ENCODE data around the gene ARPC1B. TPM values are rescaled to one million over a fixed set of nuclear protein-coding genes. Genes with fewer than 3 reads are reported as not detected.

The ARPC1B gene
- total and polyA plus RNA-seq, 2 of the 8 experiments (the other 6 are each of a cell fraction or from before 2014, with no cell fraction given), result 64.5 to 115 TPM

GRCh38 chr7:99372275-99373090 lies 2.0 kb upstream of the ARPC1B start:
- no peak overlapping the region for H4K91ac ChIP-seq (replicated peaks; ENCODE audit: insufficient read length, low read length)
- no peak overlapping the region for H3K27ac ChIP-seq (ENCODE audit: low read depth, low read length)
- TF ChIP-seq SRF (IDR thresholded peaks at IDR 0.05; ENCODE audit: low read depth, low read length) (no peak), CEBPB (IDR thresholded peaks at IDR 0.05; ENCODE audit: low read depth, low read length) (peak; percentile 73)
- H4K20me1 ChIP-seq (replicated peaks in 1 of 2; ENCODE audit: control insufficient read depth in 1 of 2, insufficient read depth in 2 of 2, low read length in 2 of 2), result peaks cover 2 to 4% of the 10 kb centered on the region in 2 experiments
- no peak overlapping the region for H4K5ac ChIP-seq (ENCODE audit: insufficient read length, low read depth, low read length)
- no peak overlapping the region for H3K56ac ChIP-seq (replicated peaks; ENCODE audit: insufficient read length, low read depth, low read length)
- no peak overlapping the region for H3K4me3 ChIP-seq (ENCODE audit: extremely low read depth in 1 of 4, insufficient read depth in 2 of 4, low read depth in 3 of 4, low read length in 4 of 4)
- WGBS, 2 experiments (ENCODE audit: extremely low coverage in 1 of 2, insufficient coverage in 1 of 2, insufficient read length in 1 of 2, insufficient replicate concordance in 2 of 2, low coverage in 1 of 2, low lambda C conversion rate in 2 of 2, missing lambda C conversion rate in 1 of 2), result 85% methylated on average over 21 of the region's 21 CpGs; no CpG with 5 or more reads in 1 of the 2 experiments
- H3K14ac ChIP-seq (ENCODE audit: insufficient read length), result no peak overlapping the region
- H3K79me1 ChIP-seq (ENCODE audit: low read depth, low read length), result peaks cover 3% of the 10 kb centered on the region; the same call in 1 of the 2 replicates
- no peak overlapping the region for H3K4ac ChIP-seq (replicated peaks; ENCODE audit: insufficient read length, low read depth, low read length)
- H3K18ac ChIP-seq (ENCODE audit: extremely low read depth, low read length), result no peak overlapping the region
- no peak overlapping the region for H3K9ac ChIP-seq (replicated peaks in 1 of 4; ENCODE audit: extremely low read depth in 1 of 4, low read depth in 3 of 4, low read length in 3 of 4)
- H3K27me3 ChIP-seq (replicated peaks in 1 of 4; ENCODE audit: control insufficient read depth in 3 of 4, extremely low read depth in 1 of 4, insufficient read depth in 3 of 4, low read length in 3 of 4), result no peaks in the 10 kb centered on the region
- H2BK120ac ChIP-seq (replicated peaks; ENCODE audit: low read depth, low read length), result no peak overlapping the region
- peaks cover 0 to 5% of the 10 kb centered on the region in 2 experiments; a peak in 2 of 4 replicates for H3K79me2 ChIP-seq (ENCODE audit: control insufficient read depth in 1 of 2, insufficient read depth in 2 of 2, low read length in 2 of 2)
- no peaks in the 10 kb centered on the region for H3K9me3 ChIP-seq (ENCODE audit: insufficient read depth in 2 of 2, low read depth in 1 of 2, low read length in 1 of 2)
- 0 out of 2 replicates have a peak overlapping the region, but pooled peaks have one; percentile 51 for H4K8ac ChIP-seq (ENCODE audit: extremely low read depth, insufficient read depth, low read length)
- no peak overlapping the region for H2AK5ac ChIP-seq (ENCODE audit: low read depth, low read length)
- no peak overlapping the region for H2BK15ac ChIP-seq (ENCODE audit: low read length)
- FAIRE-seq (no peak), DNase-seq (ENCODE audit: low read depth in 1 of 2, low spot score in 2 of 2) (no peak)
- H2BK12ac ChIP-seq (ENCODE audit: low read depth, low read length), result no peak overlapping the region
- H2BK5ac ChIP-seq (ENCODE audit: low read depth, low read length), result no peak overlapping the region
- H2AFZ ChIP-seq (ENCODE audit: low read length), result no peak overlapping the region
- no peaks in the 10 kb centered on the region for H3K36me3 ChIP-seq (ENCODE audit: control insufficient read depth in 2 of 4, insufficient read depth in 4 of 4, low read length in 3 of 4)
- H3K4me2 ChIP-seq (ENCODE audit: insufficient read depth in 1 of 2, low read depth in 2 of 2, low read length in 2 of 2), result no peak overlapping the region
- H3K23me2 ChIP-seq (ENCODE audit: low read depth, low read length), result 0 out of 2 replicates have a peak, but pooled peaks cover 6% of the 10 kb centered on the region
- peaks cover 0 to 2% (median 0%) of the 10 kb centered on the region in 4 experiments; a peak in 1 of 7 replicates for H3K4me1 ChIP-seq (replicated peaks in 1 of 4; ENCODE audit: control insufficient read depth in 3 of 4, insufficient read depth in 4 of 4, low read length in 3 of 4)
- ChIA-PET POLR2A (ENCODE audit: partially characterized antibody) (interaction anchor here (0.7 to 5.5 kb wide), 7 partner anchors 12 to 706 kb away, joined by 3 to 49 read pairs (median 4); partner anchors contain the start of genes BUD31 and PDAP1), CTCF (ENCODE audit: partially characterized antibody) (interaction anchor here (0.8 to 1.9 kb wide), 6 partner anchors 9 to 333 kb away, joined by 3 to 7 read pairs (median 4); no protein-coding TSS in a partner anchor)
- H3K23ac ChIP-seq (ENCODE audit: insufficient read length), result no peak overlapping the region
- no peak overlapping the region for H2BK20ac ChIP-seq (ENCODE audit: low read length)

All from H1 (cell line).